H7 (cell line): ENCODE data around the gene BPHL. TPM values are rescaled to one million over a fixed set of nuclear protein-coding genes. Genes with fewer than 3 reads are reported as not detected.
A peak's percentile ranks its signal among the peaks of the same experiment; 100 is the strongest.
"Not testable (repeated sequence)": the region's sequence is repeated elsewhere in the genome, so short reads cannot be mapped to it uniquely, and the experiment has no call there.

Experiments used
- DNase-seq: peaks from one replicate; pipeline ENCODE4 v3.0.0; 2012
- H3K27me3 ChIP-seq: 2 replicates; pipeline ENCODE4 v1.6.0; 2011; ENCODE audit warnings: mild to moderate bottlenecking, low read length; ENCODE audit not compliant: control insufficient read depth, insufficient read depth
- H3K36me3 ChIP-seq: replicated peaks from 2 replicates; pipeline ENCODE4 v1.5.1; 2011; ENCODE audit warnings: low read length; ENCODE audit not compliant: control insufficient read depth, insufficient read depth
- H3K4me3 ChIP-seq: 2 replicates; pipeline ENCODE4 v1.5.1; 2011; ENCODE audit warnings: low read depth, mild to moderate bottlenecking, control low read depth, low read length, moderate library complexity; ENCODE audit not compliant: insufficient read depth
- total RNA-seq: library from RNA; depleted of rRNA; stranded (reverse); fragments of >200 nt; shearing (Covaris generic); gene quantifications from 2 replicates; pipeline ENCODE4 v1.2.3, GENCODE V29; 2014

The BPHL gene
- total RNA-seq, 1 experiment from 2014 or later: 30.7 TPM

DNA sequence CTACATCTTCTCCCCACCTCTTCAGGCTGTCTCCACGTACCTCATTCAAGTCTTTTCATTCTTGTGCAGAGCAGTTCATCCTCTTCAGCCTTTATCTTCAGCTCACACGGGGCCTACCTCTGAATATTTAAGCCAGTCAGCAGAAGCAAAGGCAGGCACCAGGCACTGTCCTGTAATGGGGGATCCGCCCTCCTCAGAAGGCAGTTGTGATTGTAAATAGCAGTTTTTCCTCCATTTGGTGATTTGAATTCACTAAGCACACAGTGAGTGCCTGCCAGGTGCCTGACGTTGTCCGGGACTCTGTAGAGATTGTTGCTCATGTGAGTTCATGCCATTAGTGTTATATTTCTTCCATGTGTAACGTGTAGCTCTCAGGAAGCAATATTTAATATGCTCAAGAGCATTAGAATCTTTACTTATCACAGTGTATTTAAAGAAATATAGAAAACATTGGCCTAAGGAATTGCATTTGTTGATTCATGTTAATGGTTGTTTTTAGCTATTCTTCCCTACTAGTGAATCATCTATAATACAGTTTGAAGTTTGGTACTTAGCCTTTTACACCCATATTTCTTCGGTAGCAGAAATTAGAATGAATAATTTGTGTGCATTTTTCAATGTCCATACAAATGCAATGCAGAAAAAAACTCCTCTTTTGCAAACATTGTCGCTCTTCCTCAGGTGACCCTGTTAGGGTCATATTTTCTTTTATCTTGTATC is 17.9 kb downstream of the BPHL start:
- Histone ChIP-seq H3K36me3 (peaks cover 37% of the 10 kb centered on the region), H3K27me3 (no peaks in the 10 kb centered on the region), H3K4me3 (no peak overlapping the region)
- DNase-seq: no peak

DNA sequence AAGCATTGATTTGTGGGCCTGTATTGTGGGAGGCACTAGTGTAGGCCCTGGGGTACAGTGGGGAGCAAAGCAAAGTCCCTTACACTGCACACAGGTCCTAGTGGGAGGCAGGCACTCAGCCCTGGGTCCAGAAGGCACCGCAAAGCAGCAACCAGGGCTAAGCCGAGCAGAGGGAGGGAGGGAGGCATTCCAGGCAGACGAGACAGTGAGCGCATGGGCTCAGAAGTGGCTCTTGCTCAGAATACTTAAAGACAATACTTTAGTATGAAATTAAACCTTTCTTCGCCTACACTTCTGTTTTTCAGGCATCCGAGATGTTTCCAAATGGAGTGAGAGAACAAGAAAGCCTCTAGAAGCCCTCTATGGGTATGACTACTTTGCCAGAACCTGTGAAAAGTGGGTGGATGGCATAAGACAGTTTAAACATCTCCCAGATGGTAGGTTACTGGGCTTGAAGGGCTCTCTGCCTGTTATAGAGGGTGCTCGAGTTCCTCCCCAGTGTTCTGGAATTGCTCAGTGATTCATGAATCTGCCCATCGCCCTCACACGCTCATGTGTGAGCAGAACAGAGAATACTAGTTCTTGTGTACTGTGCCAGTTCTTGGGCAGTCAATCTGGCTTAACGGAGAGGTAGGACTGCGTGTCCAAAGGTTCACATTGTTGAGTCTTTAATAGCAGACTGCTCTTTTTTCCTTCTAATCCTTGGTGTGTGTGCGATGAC is 18.7 kb downstream of the BPHL start:
- Histone ChIP-seq H3K27me3 (no peaks in the 10 kb centered on the region), H3K4me3 (no peak overlapping the region), H3K36me3 (peaks cover 32% of the 10 kb centered on the region)
- no peak for DNase-seq

DNA sequence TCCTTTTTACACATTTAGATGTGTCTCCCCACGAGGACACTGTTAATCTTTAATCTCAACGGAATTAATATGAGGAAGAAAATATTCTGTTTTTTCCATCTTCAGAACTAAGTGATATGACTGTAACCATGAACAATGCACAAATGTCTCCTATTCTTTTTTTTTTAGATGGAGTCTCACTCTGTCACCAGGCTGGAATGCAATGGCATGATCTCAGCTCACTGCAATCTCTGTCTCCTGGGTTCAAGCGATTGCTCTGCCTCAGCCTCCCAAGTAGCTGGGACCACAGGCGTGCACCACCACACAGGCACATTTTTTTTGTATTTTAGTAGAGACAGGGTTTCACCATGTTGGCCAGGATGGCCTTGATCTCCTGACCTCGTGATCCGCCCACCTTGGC is 19.4 kb downstream of the BPHL start:
- not testable (repeated sequence) for DNase-seq, H3K4me3 ChIP-seq, H3K27me3 ChIP-seq
- H3K36me3 ChIP-seq: peaks cover 33% of the 10 kb centered on the region

DNA sequence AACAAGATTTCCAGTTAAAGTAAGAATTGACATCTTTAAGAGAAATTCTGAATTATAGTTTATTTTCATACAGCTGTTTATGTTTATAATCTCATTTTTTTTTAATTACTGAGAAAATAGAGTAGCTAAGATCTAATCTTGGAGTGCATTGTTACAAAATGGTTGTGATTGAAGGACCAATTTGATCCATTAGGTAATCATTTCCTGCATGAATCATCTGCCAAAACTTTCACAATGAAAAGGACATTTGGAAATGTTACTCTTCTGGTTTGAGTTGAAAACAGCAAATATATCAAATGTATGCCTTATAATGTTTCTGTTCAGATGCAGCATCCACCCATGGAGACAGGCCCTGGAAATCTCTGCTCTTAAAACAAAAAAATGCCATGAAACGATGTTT is 19.8 kb downstream of the BPHL start:
- H3K36me3 ChIP-seq: peaks cover 31% of the 10 kb centered on the region
- DNase-seq: no peak
- H3K4me3 ChIP-seq: no peak overlapping the region
- no peaks in the 10 kb centered on the region for H3K27me3 ChIP-seq

DNA sequence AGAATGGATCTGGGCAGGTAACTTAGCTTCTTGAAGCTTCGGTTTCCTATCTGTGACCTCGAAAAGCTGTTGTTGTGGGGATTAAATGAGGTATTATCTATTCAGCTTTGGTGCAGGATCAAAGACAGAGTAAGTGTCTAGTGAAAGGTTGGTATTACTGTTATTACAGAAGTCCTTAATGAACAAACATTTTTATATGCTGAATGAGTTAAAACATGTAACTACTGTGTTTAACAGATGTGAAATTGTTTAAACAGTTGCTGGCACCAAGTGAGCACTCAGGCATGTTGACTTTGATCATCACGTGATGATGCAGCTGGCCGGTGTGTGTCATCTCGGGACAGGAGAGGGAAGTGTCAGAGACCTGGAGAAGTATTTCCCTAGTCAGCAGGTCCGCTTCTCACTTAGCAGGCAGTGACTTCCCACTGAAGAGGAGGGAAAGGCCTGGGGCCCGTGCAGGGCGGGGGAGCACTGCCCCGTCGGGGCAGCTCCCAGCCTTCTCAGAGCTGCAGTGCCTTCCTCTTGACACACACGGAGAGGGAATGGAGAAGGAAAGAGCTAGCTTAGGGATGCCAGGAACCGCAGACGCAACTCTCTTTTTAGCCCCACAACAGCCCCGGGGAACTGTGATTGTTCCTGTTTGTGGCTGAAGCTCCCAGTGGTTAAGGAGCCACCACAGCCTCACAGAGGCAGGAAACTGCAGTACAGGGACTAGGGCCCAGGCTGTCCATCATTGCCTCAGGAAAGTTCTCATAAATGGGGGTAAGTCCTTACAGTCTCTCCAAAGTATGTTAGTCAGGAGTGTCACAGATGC is 20.8 kb downstream of the BPHL start:
- DNase-seq: no peak
- H3K4me3 ChIP-seq: no peak overlapping the region
- peaks cover 30% of the 10 kb centered on the region for H3K36me3 ChIP-seq
- H3K27me3 ChIP-seq: no peaks in the 10 kb centered on the region

DNA sequence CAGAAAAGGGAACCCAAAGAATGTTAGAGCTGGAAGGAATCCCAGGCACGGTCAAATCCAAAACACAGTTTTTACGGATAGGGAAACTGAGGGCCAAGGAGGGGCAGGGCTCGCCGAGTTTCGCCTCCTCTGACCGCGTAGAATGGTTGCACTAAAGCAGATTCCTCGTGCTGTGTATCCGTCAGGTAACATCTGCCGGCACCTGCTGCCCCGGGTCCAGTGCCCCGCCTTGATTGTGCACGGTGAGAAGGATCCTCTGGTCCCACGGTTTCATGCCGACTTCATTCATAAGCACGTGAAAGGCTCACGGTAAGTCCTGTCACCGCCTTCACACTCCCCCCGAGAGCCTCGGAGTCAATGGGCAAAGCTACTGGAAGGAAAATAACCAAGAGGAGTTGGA is 21.7 kb downstream of the BPHL start:
- Histone ChIP-seq H3K27me3 (no peaks in the 10 kb centered on the region), H3K4me3 (no peak overlapping the region), H3K36me3 (peaks cover 30% of the 10 kb centered on the region)
- no peak for DNase-seq

DNA sequence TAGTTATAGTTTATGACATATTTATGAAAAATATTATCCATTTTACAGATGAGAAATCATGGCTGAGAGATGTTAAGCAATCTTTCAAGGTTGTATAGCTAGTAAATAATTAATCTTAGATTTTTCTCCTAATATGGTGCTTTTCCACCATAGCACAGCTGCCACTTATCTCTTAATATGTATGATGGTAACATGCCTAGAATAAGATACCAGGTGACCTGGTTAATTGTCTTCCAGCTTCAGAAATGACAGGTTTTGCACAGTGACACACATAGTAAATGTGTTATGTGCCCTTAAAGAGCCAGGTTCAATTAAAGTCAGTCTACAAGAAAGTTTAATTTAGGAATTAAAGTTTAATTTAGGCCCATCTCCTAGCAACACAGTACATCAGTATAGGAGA is 24.0 kb downstream of the BPHL start:
- no peak for DNase-seq
- H3K27me3 ChIP-seq: no peaks in the 10 kb centered on the region
- H3K36me3 ChIP-seq: peaks cover 23% of the 10 kb centered on the region
- H3K4me3 ChIP-seq: no peak overlapping the region

DNA sequence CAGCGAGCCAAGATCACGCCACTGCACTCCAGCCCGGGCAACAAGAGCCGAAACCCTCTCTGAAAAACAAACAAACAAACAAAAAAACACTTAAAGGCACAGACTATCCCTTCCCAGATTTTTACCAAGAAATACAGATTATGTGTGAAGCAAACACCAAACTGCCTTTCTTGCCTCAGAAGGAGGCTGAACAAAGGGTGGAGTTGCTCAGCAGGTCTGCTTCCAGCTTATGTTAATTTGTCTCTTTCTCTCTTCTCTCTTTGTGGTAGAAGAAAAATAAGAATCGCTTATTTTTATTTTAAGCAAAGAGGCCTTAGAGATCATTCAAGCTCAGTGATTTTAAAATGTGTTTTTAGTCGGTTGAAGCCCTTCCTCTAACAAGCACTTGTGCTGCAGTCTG is 24.6 kb downstream of the BPHL start:
- no peaks in the 10 kb centered on the region for H3K27me3 ChIP-seq
- no peak for DNase-seq
- no peak overlapping the region for H3K4me3 ChIP-seq
- peaks cover 28% of the 10 kb centered on the region for H3K36me3 ChIP-seq

DNA sequence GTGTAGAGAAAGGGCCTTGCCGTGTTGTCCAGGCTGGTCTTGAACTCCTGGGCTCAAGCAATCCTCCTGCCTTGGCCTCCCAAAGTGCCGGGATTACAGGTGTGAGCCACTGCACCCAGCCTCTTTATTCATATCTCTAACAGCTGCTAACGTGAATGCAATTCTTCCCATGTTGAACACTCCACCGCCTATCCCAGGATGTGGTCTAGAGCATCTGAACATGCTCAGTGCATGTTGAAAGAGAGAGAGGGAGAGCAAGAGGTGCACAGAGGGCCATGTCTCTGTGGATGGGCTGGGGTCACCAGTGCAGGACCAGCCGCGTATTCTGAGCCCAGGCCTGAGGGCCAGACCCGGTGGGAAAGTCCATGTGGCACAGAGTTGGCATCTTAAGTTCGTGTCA is 26.1 kb downstream of the BPHL start:
- no peak overlapping the region for H3K4me3 ChIP-seq
- no peaks in the 10 kb centered on the region for H3K27me3 ChIP-seq
- DNase-seq: no peak
- peaks cover 23% of the 10 kb centered on the region for H3K36me3 ChIP-seq

DNA sequence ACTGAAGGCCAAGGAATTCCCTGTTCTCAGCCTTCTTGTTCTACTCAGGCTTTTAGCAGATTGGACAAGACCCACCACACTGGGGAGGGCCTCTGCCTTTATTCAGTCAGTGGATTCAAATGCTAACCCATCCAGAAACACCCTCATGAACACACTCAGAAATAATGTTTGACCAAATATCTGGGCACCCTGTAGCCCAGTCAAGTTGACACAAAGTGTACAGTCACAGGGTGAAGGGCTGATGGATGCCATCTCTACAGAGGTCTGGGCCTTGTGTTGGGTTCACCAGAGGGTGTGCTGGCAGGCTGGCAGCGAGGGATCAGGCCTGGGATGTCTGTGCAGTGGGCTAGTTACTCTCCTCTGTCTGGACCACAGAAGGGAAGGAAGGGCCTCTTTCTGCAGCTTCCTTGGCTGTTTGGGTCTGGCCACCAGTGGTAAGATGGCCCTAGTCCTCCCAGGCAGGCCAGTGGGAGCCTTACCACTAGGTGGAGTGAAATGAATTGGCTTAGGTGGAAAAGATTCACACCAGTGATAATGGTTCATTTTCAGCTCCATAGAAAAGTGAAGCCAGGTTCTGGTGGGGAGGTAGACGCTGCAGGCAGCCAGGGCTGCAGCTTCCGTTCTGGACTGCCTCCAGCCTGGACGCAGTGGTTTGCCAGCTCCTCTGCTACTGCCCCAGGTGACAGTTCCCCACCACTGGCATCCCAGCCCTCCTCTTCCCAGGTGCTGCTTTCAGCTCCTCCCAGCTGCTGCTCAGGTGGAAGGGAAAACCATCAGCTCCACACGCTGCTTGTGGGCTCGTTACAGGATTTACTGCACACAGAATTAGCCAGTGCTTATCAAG is 29.6 kb downstream of the BPHL start:
- no peaks in the 10 kb centered on the region for H3K27me3 ChIP-seq
- no peak overlapping the region for H3K4me3 ChIP-seq
- H3K36me3 ChIP-seq: peaks cover 21% of the 10 kb centered on the region
- DNase-seq: peak; percentile 57

DNA sequence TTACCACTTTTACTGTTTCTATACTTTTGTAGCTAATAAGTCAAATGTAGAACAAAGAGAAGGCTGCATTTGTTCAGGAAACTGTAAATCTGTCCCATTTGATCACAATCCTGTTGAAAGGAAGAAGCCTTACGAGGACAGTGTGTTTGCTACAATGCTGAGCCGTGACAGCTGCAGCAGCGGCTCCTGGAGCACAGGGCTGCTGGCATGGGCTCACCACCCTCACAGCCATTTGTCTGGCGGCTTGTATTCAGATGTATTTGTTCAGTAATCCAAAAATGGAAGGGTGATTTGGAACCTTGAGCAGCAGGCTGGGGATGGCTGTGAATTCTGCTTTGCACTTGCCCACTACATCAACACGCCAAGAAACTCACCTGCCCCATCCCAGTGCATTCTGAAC is 33.2 kb downstream of the BPHL start:
- no peaks in the 10 kb centered on the region for H3K27me3 ChIP-seq
- H3K36me3 ChIP-seq: peaks cover 25% of the 10 kb centered on the region
- no peak overlapping the region for H3K4me3 ChIP-seq
- no peak for DNase-seq

DNA sequence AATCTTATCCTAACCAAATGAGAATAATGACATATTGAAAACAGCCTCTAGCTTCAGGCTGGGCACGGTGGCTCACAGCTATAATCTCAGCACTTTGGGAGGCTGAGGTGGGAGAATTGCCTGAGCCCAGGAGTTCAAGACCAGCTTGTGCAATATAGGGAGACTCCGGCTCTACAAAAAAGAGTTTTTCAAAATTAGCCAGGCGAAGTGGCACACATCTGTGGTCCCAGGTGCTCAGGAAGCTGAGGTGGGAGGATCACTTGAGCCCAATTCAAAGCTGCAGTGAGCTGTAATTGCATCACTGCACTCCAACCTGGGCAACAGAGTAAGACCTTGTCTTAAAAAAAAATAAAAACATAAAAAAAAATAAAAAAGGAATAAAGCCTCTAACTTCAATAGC is 34.2 kb downstream of the BPHL start:
- H3K4me3 ChIP-seq: no peak overlapping the region
- no peaks in the 10 kb centered on the region for H3K27me3 ChIP-seq
- no peak for DNase-seq
- peaks cover 23% of the 10 kb centered on the region for H3K36me3 ChIP-seq

DNA sequence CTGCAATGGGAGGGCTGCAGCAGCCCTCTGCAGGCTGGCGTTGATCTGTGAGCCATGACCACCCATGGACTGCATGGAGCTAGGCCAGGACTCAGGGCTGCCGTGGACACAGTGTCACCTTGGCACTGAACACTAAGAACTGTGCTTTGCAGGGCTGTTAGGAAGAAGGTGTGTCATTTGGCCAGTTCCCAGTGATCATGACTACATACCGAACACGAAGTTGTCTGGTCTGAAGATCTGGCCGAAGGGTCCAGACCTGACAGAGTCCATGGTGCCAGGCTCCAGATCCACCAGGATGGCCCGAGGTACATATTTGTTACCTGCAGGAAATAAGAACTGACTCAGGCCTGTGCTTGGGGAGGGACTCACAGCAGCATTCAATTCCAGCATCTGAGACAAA is 36.9 kb downstream of the BPHL start:
- not testable (repeated sequence) for DNase-seq, H3K27me3 ChIP-seq, H3K4me3 ChIP-seq
- peaks cover 10% of the 10 kb centered on the region for H3K36me3 ChIP-seq
